K562 (cell line): Measurements from ENCODE around the gene GLI3. TPM values are rescaled to one million over a fixed set of nuclear protein-coding genes. Genes with fewer than 3 reads are reported as not detected.

Source experiments
- ATAC-seq: fragments of 200-7000 bp; cut with Tn5 transposase; 3 replicates; pipeline ENCODE4 v1.9.1; 2020; ENCODE audit warnings: moderate library complexity
- BruUV-seq: library from RNA; stranded (reverse); fragments of 400-500 nt; replicated peaks from 2 replicates; lab custom pipeline; 2021; lab: Mats Ljungman, UMichigan
- CTCF ChIA-PET: fragments of 300-600 bp; formaldehyde crosslinking; extraction: SDS; loops from one replicate; lab custom pipeline; 2021; ENCODE audit warnings: low intra/inter-chr PET ratio; lab: Yijun Ruan, JAX
- POLR2A ChIA-PET: fragments of 300-600, 350-650 bp; sonication (Branson Sonifier 250); formaldehyde crosslinking; extraction: SDS; loops from one replicate; lab custom pipeline; 2021; ENCODE audit warnings: antibody characterized with exemption, inconsistent platforms; lab: Yijun Ruan, JAX
- DNase-seq, 4 experiments: peaks; one replicate each; pipeline versions ENCODE4 v3.0.0 to v3.0.0-alpha.2; 2011 to 2018; ENCODE audit warnings: low spot score in 3 of 4, mixed read lengths in 3 of 4; ENCODE audit errors: extremely low read depth in 1 of 4
- FAIRE-seq: peaks from 2 replicates; lab custom pipeline; 2011; peaks lifted over from hg19 to GRCh38; lab: Jason Lieb, UNC
- H2AFZ ChIP-seq: 2 replicates; pipeline ENCODE4 v1.6.0; 2011; ENCODE audit warnings: low read depth, low read length, control low read depth, inconsistent platforms
- H3K27ac ChIP-seq: fragments of 200-600 bp; 3 replicates; pipeline ENCODE4 v1.8.0; 2011; ENCODE audit warnings: low read depth, mild to moderate bottlenecking, control low read depth, inconsistent platforms, low read length, moderate library complexity, mixed read lengths; ENCODE audit errors: extremely low read depth
- H3K27me3 ChIP-seq, 2 experiments: fragments of 300-600 bp in 1 of 2; 2 replicates in 1 of 2; 3 replicates in 1 of 2; pipeline versions ENCODE4 v1.6.0 to v1.8.0; 2011; ENCODE audit warnings: inconsistent platforms in 2 of 2, low read length in 2 of 2, mild to moderate bottlenecking in 1 of 2, mixed read lengths in 1 of 2, moderate library complexity in 1 of 2; ENCODE audit not compliant: control insufficient read depth in 2 of 2, insufficient read depth in 2 of 2
- H3K36me3 ChIP-seq: fragments of 300-600 bp; 3 replicates; pipeline ENCODE4 v1.8.0; 2011; ENCODE audit warnings: mild to moderate bottlenecking, low read length, inconsistent platforms; ENCODE audit not compliant: control insufficient read depth, insufficient read depth
- H3K4me1 ChIP-seq, 2 experiments: fragments of 200-600 bp in 1 of 2; replicated peaks in 1 of 2; 2 replicates in 1 of 2; 3 replicates in 1 of 2; pipeline versions ENCODE4 v1.5.1 to v1.8.0; 2011; ENCODE audit warnings: inconsistent platforms in 2 of 2, low read length in 2 of 2, mild to moderate bottlenecking in 1 of 2, mixed read lengths in 1 of 2, moderate library complexity in 1 of 2; ENCODE audit not compliant: control insufficient read depth in 2 of 2, insufficient read depth in 2 of 2
- H3K4me2 ChIP-seq: 2 replicates; pipeline ENCODE4 v1.6.1; 2011; ENCODE audit warnings: low read length, control low read depth, inconsistent platforms, mixed read lengths; ENCODE audit not compliant: insufficient read depth
- H3K4me3 ChIP-seq: fragments of 200-600 bp; sonication (generic), shearing (Covaris generic); 2 replicates; pipeline ENCODE4 v1.5.1; 2016; ENCODE audit warnings: control low read depth, inconsistent platforms
- H3K79me2 ChIP-seq: fragments of 200-600 bp; 3 replicates; pipeline ENCODE4 v1.8.0; 2011; ENCODE audit warnings: low read length, inconsistent platforms; ENCODE audit not compliant: control insufficient read depth, insufficient read depth
- H3K9ac ChIP-seq, 2 experiments: 2 replicates each; pipeline versions ENCODE4 v1.6.0 to v1.6.1; 2011; ENCODE audit warnings: low read depth in 2 of 2, low read length in 2 of 2, control low read depth in 1 of 2, inconsistent platforms in 1 of 2, mild to moderate bottlenecking in 1 of 2, mixed read lengths in 1 of 2; ENCODE audit not compliant: insufficient read depth in 1 of 2
- H3K9me1 ChIP-seq: one replicate; pipeline ENCODE4 v1.6.0; 2011; ENCODE audit warnings: inconsistent platforms, mild to moderate bottlenecking, low read length, moderate library complexity; ENCODE audit not compliant: control insufficient read depth, insufficient read depth
- H3K9me3 ChIP-seq: replicated peaks from 2 replicates; pipeline ENCODE4 v1.5.1; 2011; ENCODE audit warnings: low read depth, low read length, inconsistent platforms; ENCODE audit not compliant: control insufficient read depth, insufficient read depth
- H4K20me1 ChIP-seq: replicated peaks from 2 replicates; pipeline ENCODE4 v1.6.1; 2011; ENCODE audit warnings: low read length, inconsistent platforms, mixed read lengths; ENCODE audit not compliant: control insufficient read depth, insufficient read depth
- BRD9 ChIP-seq: fragments of 450-650 bp; IDR thresholded peaks from 2 replicates; pipeline ENCODE4 v1.6.1; 2018; ENCODE audit warnings: low read depth; ENCODE audit not compliant: partially characterized antibody
- DNMT1 ChIP-seq: fragments of 450-650 bp; IDR thresholded peaks from 2 replicates; pipeline ENCODE4 v1.6.1; 2016; ENCODE audit warnings: antibody characterized with exemption, mild to moderate bottlenecking
- MAZ ChIP-seq, 2 experiments: fragments of 450-650 bp in 1 of 2; sonication (generic) in 1 of 2; formaldehyde crosslinking; IDR thresholded peaks in 1 of 2; conservative IDR thresholded peaks in 1 of 2; 2 replicates each; pipeline versions ENCODE4 v1.4.0 to v1.5.0; 2020; ENCODE audit warnings: mild to moderate bottlenecking in 1 of 2, missing genetic modification reagents in 1 of 2
- POLR2G ChIP-seq: fragments of 200-400 bp; formaldehyde crosslinking; IDR thresholded peaks from 2 replicates; pipeline ENCODE4 v1.6.1; 2017; ENCODE audit warnings: low read depth, mild to moderate bottlenecking, antibody characterized with exemption, low read length, moderate library complexity
- RBM22 ChIP-seq: fragments of 200-400 bp; formaldehyde crosslinking; IDR thresholded peaks from 2 replicates; pipeline ENCODE4 v1.6.1; 2018; ENCODE audit warnings: low read length, low read depth; ENCODE audit not compliant: poor library complexity, severe bottlenecking
- SMARCE1 ChIP-seq: fragments of 450-650 bp; IDR thresholded peaks from 2 replicates; pipeline ENCODE4 v1.7.1; 2016; ENCODE audit warnings: mild to moderate bottlenecking
- SNAPC5 ChIP-seq: fragments of 250-450 bp; sonication (Bioruptor Pico); IDR thresholded peaks from 2 replicates; pipeline ENCODE4 v1.8.0; 2021; ENCODE audit warnings: moderate library complexity, mild to moderate bottlenecking, inconsistent platforms
- TBP ChIP-seq: optimal IDR thresholded peaks from 2 replicates; pipeline ENCODE3; 2011; ENCODE audit warnings: low read depth, low read length, improper control_type of control experiment
- TCF7 ChIP-seq: sonication (generic); IDR thresholded peaks from 2 replicates; pipeline ENCODE4 v1.6.1; 2016; ENCODE audit warnings: antibody characterized with exemption, borderline replicate concordance
- XRCC5 ChIP-seq: fragments of 200-400 bp; formaldehyde crosslinking; IDR thresholded peaks from 2 replicates; pipeline ENCODE4 v1.6.1; 2017; ENCODE audit warnings: low read depth, mild to moderate bottlenecking, low read length
- ZBTB1 ChIP-seq: sonication (generic); formaldehyde crosslinking; IDR thresholded peaks from 2 replicates; pipeline ENCODE4 v1.8.1; 2023; ENCODE audit warnings: missing genetic modification reagents, low read depth, mild to moderate bottlenecking, borderline replicate concordance
- ZC3H4 ChIP-seq: sonication (generic); formaldehyde crosslinking; IDR thresholded peaks from 2 replicates; pipeline ENCODE4 v1.9.0; 2021; ENCODE audit warnings: missing genetic modification reagents, borderline replicate concordance
- ZNF57 ChIP-seq: fragments of 450-650 bp; formaldehyde crosslinking; IDR thresholded peaks from 2 replicates; pipeline ENCODE4 v1.4.0; 2020; ENCODE audit warnings: mild to moderate bottlenecking, moderate library complexity
- ZNF75A ChIP-seq: fragments of 450-650 bp; formaldehyde crosslinking; IDR thresholded peaks from 2 replicates; pipeline ENCODE4 v1.4.0; 2020; ENCODE audit warnings: mild to moderate bottlenecking
- WGBS: fragments of 100-300 bp; shearing (Covaris generic); methylation state at CpG from one replicate; pipeline ENCODE4 v1.1.6; 2016; ENCODE audit warnings: low coverage, mixed read lengths; ENCODE audit not compliant: insufficient coverage; ENCODE audit errors: missing lambda C conversion rate; 5-methylcytosine and 5-hydroxymethylcytosine counted together
- in situ Hi-C: fragments of 300-500 bp; cut with MboI; formaldehyde crosslinking; loops from 4 replicates; pipeline ENCODE4 v1.15.0; 2018; ENCODE audit warnings: inconsistent platforms, mixed read lengths
- intact Hi-C: fragments of 100-400 bp; cut with micrococcal nuclease; formaldehyde crosslinking; loops from 2 replicates; pipeline ENCODE4 v1.14.2; 2022
- polyA plus RNA-seq, 8 experiments: library from polyadenylated mRNA; depleted of rRNA in 4 of 8; stranded (reverse) in 5 of 8; unstranded in 3 of 8; fragments of >200 nt; fragmentation: Nextera tagmentation in 2 of 8; fragmentation: Illumina TruSeq in 1 of 8; extraction: Ambion mirVana in 2 of 8; extraction: Trizol in 1 of 8; gene quantifications; 2 replicates each; pipeline versions ENCODE4 v1.2.1 to v1.2.3, GENCODE V29; 2011 to 2014; ENCODE audit warnings: inconsistent platforms in 1 of 8, missing spikeins in 1 of 8
- total RNA-seq, 7 experiments: library from RNA; depleted of rRNA in 6 of 7; stranded (reverse); fragments of >200 nt in 6 of 7; fragmentation: Illumina TruSeq in 2 of 7; extraction: Trizol in 2 of 7; gene quantifications; 2 replicates each; pipeline versions ENCODE4 v1.2.1 to v1.2.3, GENCODE V29; 2011 to 2021; ENCODE audit warnings: low replicate concordance in 1 of 7

GLI3 gene
- total and polyA plus RNA-seq, 9 of the 15 experiments (the other 6 are each of a cell fraction or from before 2014, with no cell fraction given) = 0.01 to 0.18 (median 0.07) TPM; not detected in 6

GRCh38 chr7:42125321-42125720 lies 111.7 kb downstream of the GLI3 start:
- no TSS peak for BruUV-seq
- H3K9me3 ChIP-seq = no peaks in the 10 kb centered on the region
- no peak for TF ChIP-seq SMARCE1
- no peak for TF ChIP-seq TCF7
- no peak for TF ChIP-seq BRD9
- TF ChIP-seq ZNF75A = no peak
- TF ChIP-seq POLR2G = no peak
- no peak for TF ChIP-seq MAZ (CRISPR knock-in tag; conservative IDR thresholded peaks at IDR 0.05 in 1 of 2, IDR thresholded peaks at IDR 0.05 in 1 of 2)
- TF ChIP-seq TBP = no peak
- TF ChIP-seq SNAPC5 (CRISPR knock-in tag) = no peak
- TF ChIP-seq XRCC5 = no peak
- no peak for TF ChIP-seq RBM22
- TF ChIP-seq DNMT1 = no peak
- no peak for TF ChIP-seq ZNF57
- TF ChIP-seq ZC3H4 = no peak
- no peak for TF ChIP-seq ZBTB1
- TF ChIP-seq, all 486 proteins: peak for 0
- Histone ChIP-seq H3K9me1 (no peaks in the 10 kb centered on the region), H4K20me1 (no peaks in the 10 kb centered on the region), H3K9ac (no peak overlapping the region), H3K27me3 (peaks cover 0 to 6% of the 10 kb centered on the region in 2 experiments; a peak in 2 of 5 replicates), H3K4me1 (no peaks in the 10 kb centered on the region), H3K79me2 (no peaks in the 10 kb centered on the region), H3K4me3 (no peak overlapping the region), H3K4me2 (no peak overlapping the region), H3K36me3 (no peaks in the 10 kb centered on the region), H2AFZ (no peak overlapping the region), H3K27ac (no peak overlapping the region)
- intact Hi-C loops (no loop called here), in situ Hi-C loops (no loop called here)
- ChIA-PET CTCF (no interaction called here), POLR2A (no interaction called here)
- no peak for ATAC-seq
- FAIRE-seq = no peak
- DNase-seq = no peak
- under 1% methylated on average over 8 of the region's 8 CpGs for WGBS
